ENCODE measurements around the gene RABEP2.

DNA sequence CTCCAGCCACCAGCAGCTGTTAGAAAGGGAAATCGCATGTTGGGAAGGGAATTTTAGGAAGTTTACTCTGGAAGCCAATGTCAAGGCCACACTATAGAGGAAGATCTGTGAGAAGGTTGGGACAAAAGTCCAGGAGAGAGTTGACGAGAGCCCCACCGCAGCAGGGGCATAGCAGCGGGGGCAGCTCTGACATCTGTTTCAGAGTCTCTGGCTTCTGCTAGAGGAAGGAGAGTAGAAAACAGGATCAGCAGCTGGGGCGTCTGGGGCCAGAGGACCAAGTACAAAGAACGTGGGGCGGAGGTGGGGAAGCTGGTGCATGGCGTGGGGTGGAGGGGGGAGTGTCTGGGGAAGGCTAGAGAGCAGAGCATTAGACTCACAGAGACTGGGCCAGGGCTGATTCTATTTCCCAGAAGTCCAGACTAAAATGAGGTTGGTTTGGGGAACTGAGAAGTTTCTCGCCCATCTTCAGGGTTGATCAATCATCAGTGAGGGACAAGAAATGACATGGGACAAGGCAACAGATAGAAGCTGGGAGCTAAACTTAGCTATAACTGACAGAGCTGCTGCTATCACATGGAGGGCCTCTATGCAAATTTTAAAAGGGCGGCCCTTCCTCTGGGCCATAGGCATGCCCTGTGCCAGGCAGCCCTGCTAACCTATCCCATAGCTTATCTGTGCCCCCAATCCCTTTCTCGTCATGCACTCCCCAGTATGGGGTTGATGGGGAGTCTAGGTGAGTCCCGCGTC is 1.2 kb downstream of the RABEP2 start:
- TF ChIP-seq RAD21 (IDR thresholded peaks at IDR 0.05; ENCODE audit: low read depth) (no peak), POLR2AphosphoS5 (IDR thresholded peaks at IDR 0.05; ENCODE audit: low read depth, low read length) (no peak), ZNF274 (IDR thresholded peaks at IDR 0.05; ENCODE audit: low read depth, low read length) (no peak), TCF7L2 (IDR thresholded peaks at IDR 0.05; ENCODE audit: borderline replicate concordance, extremely low read depth, insufficient read depth, insufficient read length) (no peak), POLR2A (IDR thresholded peaks at IDR 0.05; ENCODE audit: borderline replicate concordance, extremely low read depth, insufficient read depth, insufficient read length) (no peak), CBX3 (IDR thresholded peaks at IDR 0.05; ENCODE audit: low read depth) (no peak)
- TF ChIP-seq, protein P1, sequence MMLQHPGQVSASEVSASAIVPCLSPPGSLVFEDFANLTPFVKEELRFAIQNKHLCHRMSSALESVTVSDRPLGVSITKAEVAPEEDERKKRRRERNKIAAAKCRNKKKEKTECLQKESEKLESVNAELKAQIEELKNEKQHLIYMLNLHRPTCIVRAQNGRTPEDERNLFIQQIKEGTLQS (IDR thresholded peaks at IDR 0.05), result no peak
- TF ChIP-seq, protein P2, sequence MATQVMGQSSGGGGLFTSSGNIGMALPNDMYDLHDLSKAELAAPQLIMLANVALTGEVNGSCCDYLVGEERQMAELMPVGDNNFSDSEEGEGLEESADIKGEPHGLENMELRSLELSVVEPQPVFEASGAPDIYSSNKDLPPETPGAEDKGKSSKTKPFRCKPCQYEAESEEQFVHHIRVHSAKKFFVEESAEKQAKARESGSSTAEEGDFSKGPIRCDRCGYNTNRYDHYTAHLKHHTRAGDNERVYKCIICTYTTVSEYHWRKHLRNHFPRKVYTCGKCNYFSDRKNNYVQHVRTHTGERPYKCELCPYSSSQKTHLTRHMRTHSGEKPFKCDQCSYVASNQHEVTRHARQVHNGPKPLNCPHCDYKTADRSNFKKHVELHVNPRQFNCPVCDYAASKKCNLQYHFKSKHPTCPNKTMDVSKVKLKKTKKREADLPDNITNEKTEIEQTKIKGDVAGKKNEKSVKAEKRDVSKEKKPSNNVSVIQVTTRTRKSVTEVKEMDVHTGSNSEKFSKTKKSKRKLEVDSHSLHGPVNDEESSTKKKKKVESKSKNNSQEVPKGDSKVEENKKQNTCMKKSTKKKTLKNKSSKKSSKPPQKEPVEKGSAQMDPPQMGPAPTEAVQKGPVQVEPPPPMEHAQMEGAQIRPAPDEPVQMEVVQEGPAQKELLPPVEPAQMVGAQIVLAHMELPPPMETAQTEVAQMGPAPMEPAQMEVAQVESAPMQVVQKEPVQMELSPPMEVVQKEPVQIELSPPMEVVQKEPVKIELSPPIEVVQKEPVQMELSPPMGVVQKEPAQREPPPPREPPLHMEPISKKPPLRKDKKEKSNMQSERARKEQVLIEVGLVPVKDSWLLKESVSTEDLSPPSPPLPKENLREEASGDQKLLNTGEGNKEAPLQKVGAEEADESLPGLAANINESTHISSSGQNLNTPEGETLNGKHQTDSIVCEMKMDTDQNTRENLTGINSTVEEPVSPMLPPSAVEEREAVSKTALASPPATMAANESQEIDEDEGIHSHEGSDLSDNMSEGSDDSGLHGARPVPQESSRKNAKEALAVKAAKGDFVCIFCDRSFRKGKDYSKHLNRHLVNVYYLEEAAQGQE (IDR thresholded peaks at IDR 0.05; ENCODE audit: low read depth), result no peak
- TF ChIP-seq, protein P3, sequence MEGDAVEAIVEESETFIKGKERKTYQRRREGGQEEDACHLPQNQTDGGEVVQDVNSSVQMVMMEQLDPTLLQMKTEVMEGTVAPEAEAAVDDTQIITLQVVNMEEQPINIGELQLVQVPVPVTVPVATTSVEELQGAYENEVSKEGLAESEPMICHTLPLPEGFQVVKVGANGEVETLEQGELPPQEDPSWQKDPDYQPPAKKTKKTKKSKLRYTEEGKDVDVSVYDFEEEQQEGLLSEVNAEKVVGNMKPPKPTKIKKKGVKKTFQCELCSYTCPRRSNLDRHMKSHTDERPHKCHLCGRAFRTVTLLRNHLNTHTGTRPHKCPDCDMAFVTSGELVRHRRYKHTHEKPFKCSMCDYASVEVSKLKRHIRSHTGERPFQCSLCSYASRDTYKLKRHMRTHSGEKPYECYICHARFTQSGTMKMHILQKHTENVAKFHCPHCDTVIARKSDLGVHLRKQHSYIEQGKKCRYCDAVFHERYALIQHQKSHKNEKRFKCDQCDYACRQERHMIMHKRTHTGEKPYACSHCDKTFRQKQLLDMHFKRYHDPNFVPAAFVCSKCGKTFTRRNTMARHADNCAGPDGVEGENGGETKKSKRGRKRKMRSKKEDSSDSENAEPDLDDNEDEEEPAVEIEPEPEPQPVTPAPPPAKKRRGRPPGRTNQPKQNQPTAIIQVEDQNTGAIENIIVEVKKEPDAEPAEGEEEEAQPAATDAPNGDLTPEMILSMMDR (IDR thresholded peaks at IDR 0.05 in 2 of 3, conservative IDR thresholded peaks at IDR 0.05 in 1 of 3; ENCODE audit: borderline replicate concordance in 1 of 3, insufficient read depth in 1 of 3, low read depth in 2 of 3, low read length in 2 of 3), result no peak

Measured in HCT116 (cell line).